GM13977 (cell line): ENCODE results near the gene NLGN4X.

ENCODE experiments used
- DNase-seq: peaks from one replicate; pipeline ENCODE4 v3.0.0; 2012; ENCODE audit warnings: low spot score
- in situ Hi-C: fragments of 300-500 bp; cut with MboI; formaldehyde crosslinking; loops from one replicate; pipeline ENCODE4 v1.12.0; 2022; ENCODE audit warnings: low sequenced_read_pairs, low pct_unique_long_range_greater_than_20kb, mixed read lengths, inconsistent platforms; ENCODE audit not compliant: unreplicated experiment
- TF ChIP-seq, protein P1 (sequence below): IDR thresholded peaks from 2 replicates; pipeline ENCODE4 v1.5.1; 2012; ENCODE audit warnings: mild to moderate bottlenecking, control low read depth; ENCODE audit not compliant: insufficient read depth; ENCODE audit errors: extremely low read depth, missing control alignments

The NLGN4X gene

DNA sequence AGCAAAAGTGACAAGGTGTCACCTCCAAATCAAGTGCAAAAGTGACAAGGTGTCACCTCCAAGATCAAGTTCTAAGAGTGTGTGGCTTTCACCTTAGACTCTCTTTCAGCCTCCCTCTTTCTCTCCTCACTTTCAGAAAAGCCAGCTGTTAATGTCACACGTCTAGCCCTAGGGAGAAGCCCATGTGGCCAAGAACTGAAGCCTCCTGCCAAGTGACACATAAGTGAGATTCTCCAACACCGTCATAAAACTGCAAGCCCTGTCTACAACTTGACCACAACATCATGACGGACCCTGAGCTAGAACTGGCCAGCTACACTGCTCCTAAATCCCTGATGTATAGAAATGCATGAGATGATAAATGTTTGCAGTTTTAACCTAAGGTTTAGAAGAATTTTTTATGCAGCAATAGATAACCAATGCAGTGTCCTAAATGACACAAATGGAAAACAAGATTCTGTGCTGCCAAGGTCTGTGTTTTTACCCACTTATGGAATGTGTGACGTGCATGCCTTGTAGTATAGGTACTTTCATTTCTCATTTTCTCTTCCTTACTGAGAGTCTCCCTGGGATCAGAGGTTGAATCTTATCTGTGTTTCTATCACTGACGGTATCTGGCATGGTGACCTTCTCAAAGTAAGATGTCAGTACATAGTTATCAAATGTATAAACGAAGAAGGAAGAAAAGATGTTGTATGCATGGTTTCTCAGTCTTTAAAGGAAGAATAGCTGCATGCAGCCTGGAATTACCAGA is 25.0 kb downstream of the NLGN4X start:
- TF ChIP-seq, protein P1, sequence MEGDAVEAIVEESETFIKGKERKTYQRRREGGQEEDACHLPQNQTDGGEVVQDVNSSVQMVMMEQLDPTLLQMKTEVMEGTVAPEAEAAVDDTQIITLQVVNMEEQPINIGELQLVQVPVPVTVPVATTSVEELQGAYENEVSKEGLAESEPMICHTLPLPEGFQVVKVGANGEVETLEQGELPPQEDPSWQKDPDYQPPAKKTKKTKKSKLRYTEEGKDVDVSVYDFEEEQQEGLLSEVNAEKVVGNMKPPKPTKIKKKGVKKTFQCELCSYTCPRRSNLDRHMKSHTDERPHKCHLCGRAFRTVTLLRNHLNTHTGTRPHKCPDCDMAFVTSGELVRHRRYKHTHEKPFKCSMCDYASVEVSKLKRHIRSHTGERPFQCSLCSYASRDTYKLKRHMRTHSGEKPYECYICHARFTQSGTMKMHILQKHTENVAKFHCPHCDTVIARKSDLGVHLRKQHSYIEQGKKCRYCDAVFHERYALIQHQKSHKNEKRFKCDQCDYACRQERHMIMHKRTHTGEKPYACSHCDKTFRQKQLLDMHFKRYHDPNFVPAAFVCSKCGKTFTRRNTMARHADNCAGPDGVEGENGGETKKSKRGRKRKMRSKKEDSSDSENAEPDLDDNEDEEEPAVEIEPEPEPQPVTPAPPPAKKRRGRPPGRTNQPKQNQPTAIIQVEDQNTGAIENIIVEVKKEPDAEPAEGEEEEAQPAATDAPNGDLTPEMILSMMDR = no peak
- no peak for DNase-seq
- in situ Hi-C loops = no loop called here

DNA sequence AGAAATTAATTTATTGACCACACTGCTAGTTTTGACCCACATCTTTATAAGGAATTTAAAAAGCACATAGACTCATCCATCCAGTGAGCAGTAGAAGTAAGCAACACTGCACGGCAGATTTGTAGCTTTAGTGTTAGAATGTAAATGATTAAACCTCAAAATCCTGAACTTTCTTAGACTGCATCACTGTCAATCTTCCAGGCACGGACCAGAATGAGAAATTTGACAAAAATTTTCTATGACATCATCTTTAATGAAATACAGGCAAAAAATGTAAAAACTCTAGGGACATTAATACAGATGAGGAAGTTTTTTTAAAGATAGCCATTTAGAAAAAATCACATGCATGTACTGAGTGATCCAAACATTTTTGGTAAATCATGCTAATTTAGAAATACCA is 29.2 kb downstream of the NLGN4X start:
- no peak for DNase-seq
- TF ChIP-seq, protein P1 = no peak
- in situ Hi-C loops = no loop called here

GRCh38 chrX:6187256-6187655 is 41.4 kb downstream of the NLGN4X start:
- TF ChIP-seq, protein P1 = no peak
- DNase-seq = no peak
- in situ Hi-C loops = no loop called here

DNA sequence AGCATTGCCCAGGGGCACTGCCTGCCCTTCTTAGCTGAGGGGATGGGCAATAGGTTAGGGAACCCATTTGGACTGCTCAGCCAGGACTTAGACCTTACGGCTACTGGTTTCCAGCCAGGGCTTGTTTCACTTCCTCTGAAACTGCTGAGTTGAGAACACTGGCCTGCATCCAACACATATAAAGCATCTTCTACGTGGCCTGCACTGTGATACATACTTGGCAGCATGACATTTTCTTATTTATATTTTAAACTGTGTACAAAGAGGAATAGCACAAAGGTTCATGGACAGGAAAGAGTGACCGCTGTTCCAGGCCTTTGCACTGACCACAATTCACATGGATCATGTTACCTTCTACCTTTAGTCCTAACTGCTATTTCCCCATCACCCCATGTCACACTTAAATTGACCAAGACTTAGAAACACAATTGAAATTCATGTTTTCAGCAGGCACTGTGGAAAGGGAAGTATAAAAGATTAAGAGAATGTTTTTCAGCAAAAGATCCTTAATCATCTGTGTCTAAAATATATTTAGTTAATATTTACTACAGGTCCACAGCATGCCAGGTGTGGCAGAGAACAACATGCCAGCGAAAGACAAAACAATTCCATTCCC is 43.7 kb downstream of the NLGN4X start:
- in situ Hi-C loops = no loop called here
- TF ChIP-seq, protein P1 = no peak
- DNase-seq = no peak

DNA sequence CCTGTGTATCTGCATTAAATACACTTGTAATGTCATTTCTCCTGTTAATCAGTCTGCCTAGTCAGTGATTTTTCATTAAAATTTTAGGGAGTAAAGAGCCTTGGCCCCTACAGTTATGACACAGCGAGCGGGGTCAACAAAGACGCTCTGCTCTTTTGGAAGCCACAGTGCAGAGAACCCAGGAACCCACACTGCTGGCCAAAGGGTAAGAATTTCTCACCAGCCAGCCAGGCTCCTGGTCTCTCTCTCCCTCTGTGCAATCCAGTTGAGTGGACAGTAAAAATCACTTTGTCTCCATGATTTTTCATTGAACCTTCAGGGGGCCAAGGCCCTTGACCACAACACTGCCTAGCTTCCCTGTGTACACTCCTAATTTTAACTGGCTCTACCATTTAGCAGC is 52.8 kb downstream of the NLGN4X start:
- no peak for DNase-seq
- in situ Hi-C loops = no loop called here
- TF ChIP-seq, protein P1 = no peak

DNA sequence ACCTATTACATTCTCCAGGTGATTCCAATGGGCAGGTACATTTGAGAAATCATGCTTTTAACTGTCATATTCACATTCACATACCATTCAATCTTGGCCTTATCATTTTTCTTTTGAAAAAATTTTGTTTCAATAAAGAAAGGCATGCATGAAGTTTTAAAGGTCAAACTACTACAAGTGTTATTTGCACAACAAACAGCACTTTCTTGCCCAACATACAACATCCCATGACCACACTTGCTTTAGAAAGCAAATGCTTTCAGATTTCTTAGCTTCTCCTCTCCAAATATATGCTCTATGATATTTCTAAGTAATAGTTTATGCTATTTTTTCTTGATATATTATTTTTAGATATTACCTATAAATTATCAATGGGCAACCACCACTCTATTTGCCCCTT is 58.2 kb downstream of the NLGN4X start:
- TF ChIP-seq, protein P1 = no peak
- no peak for DNase-seq
- in situ Hi-C loops = no loop called here

GRCh38 chrX:6169407-6169806 is 59.3 kb downstream of the NLGN4X start:
- in situ Hi-C loops = no loop called here
- TF ChIP-seq, protein P1 = no peak
- no peak for DNase-seq
